H1 (cell line): Measurements from ENCODE around the gene MAPK8IP1. TPM values are rescaled to one million over a fixed set of nuclear protein-coding genes. Genes with fewer than 3 reads are reported as not detected.

Experiments
- CTCF ChIA-PET: fragments of 300-600 bp; sonication (Branson Sonifier 250); formaldehyde crosslinking; loops from one replicate; lab custom pipeline; 2021; ENCODE audit not compliant: partially characterized antibody; lab: Charles Lee
- POLR2A ChIA-PET: fragments of 300-600 bp; sonication (Branson Sonifier 250); formaldehyde crosslinking; loops from one replicate; lab custom pipeline; 2021; ENCODE audit warnings: inconsistent platforms; ENCODE audit not compliant: partially characterized antibody; lab: Charles Lee
- DNase-seq, 2 experiments: peaks; one replicate each; pipeline versions ENCODE4 v3.0.0 to v3.0.0-alpha.2; 2010 to 2022; ENCODE audit warnings: low spot score in 2 of 2, low read depth in 1 of 2, mixed read lengths in 1 of 2
- FAIRE-seq: peaks from 2 replicates; lab custom pipeline; 2011; peaks lifted over from hg19 to GRCh38; lab: Jason Lieb, UNC
- H2AFZ ChIP-seq: 2 replicates; pipeline ENCODE4 v1.8.1; 2012; ENCODE audit warnings: low read length, inconsistent platforms
- H2AK5ac ChIP-seq: 2 replicates; pipeline ENCODE4 v1.6.1; 2013; ENCODE audit warnings: low read depth, low read length
- H2BK120ac ChIP-seq: replicated peaks from 2 replicates; pipeline ENCODE3; 2013; ENCODE audit warnings: low read depth, low read length, inconsistent platforms
- H2BK12ac ChIP-seq: 2 replicates; pipeline ENCODE4 v1.6.1; 2013; ENCODE audit warnings: low read depth, low read length
- H2BK15ac ChIP-seq: 2 replicates; pipeline ENCODE4 v1.6.1; 2013; ENCODE audit warnings: low read length
- H2BK20ac ChIP-seq: 2 replicates; pipeline ENCODE4 v1.6.1; 2013; ENCODE audit warnings: low read length
- H2BK5ac ChIP-seq: 2 replicates; pipeline ENCODE4 v1.6.1; 2013; ENCODE audit warnings: low read depth, low read length
- H3K14ac ChIP-seq: 2 replicates; pipeline ENCODE4 v1.6.1; 2013; ENCODE audit warnings: inconsistent platforms; ENCODE audit not compliant: insufficient read length
- H3K18ac ChIP-seq: 2 replicates; pipeline ENCODE4 v1.6.1; 2013; ENCODE audit warnings: low read length; ENCODE audit errors: extremely low read depth
- H3K23ac ChIP-seq: 2 replicates; pipeline ENCODE4 v1.6.1; 2013; ENCODE audit warnings: inconsistent platforms; ENCODE audit not compliant: insufficient read length
- H3K23me2 ChIP-seq: 2 replicates; pipeline ENCODE4 v1.6.1; 2013; ENCODE audit warnings: low read depth, low read length
- H3K27ac ChIP-seq: 2 replicates; pipeline ENCODE4 v1.6.1; 2011; ENCODE audit warnings: low read depth, low read length, inconsistent platforms
- H3K27me3 ChIP-seq, 4 experiments: replicated peaks in 1 of 4; 1 replicate in 1 of 4; 2 replicates in 3 of 4; pipeline versions ENCODE4 v1.6.1 to v1.8.1; 2011 to 2013; ENCODE audit warnings: low read length in 3 of 4, mild to moderate bottlenecking in 3 of 4, inconsistent platforms in 2 of 4, mixed read lengths in 2 of 4, moderate library complexity in 1 of 4; ENCODE audit not compliant: control insufficient read depth in 3 of 4, insufficient read depth in 3 of 4; ENCODE audit errors: extremely low read depth in 1 of 4
- H3K36me3 ChIP-seq, 4 experiments: 2 replicates each; pipeline versions ENCODE4 v1.6.1 to v1.8.1; 2011 to 2013; ENCODE audit warnings: mild to moderate bottlenecking in 4 of 4, low read length in 3 of 4, moderate library complexity in 2 of 4, control low read depth in 1 of 4, inconsistent platforms in 1 of 4; ENCODE audit not compliant: insufficient read depth in 4 of 4, control insufficient read depth in 2 of 4
- H3K4ac ChIP-seq: replicated peaks from 2 replicates; pipeline ENCODE3; 2013; ENCODE audit warnings: low read length, low read depth, mixed read lengths, inconsistent platforms; ENCODE audit not compliant: insufficient read length
- H3K4me1 ChIP-seq, 4 experiments: replicated peaks in 1 of 4; 1 replicate in 1 of 4; 2 replicates in 3 of 4; pipeline versions ENCODE4 v1.6.1 to v1.8.1; 2011 to 2013; ENCODE audit warnings: low read length in 3 of 4, inconsistent platforms in 2 of 4, mixed read lengths in 1 of 4; ENCODE audit not compliant: insufficient read depth in 4 of 4, control insufficient read depth in 3 of 4
- H3K4me2 ChIP-seq, 2 experiments: 2 replicates each; pipeline versions ENCODE4 v1.6.1 to v1.8.1; 2011 to 2013; ENCODE audit warnings: low read depth in 2 of 2, low read length in 2 of 2, control low read depth in 1 of 2, inconsistent platforms in 1 of 2, mild to moderate bottlenecking in 1 of 2; ENCODE audit not compliant: insufficient read depth in 1 of 2
- H3K4me3 ChIP-seq, 4 experiments: fragments of 200-600, 300-600 bp in 1 of 4; sonication (generic), shearing (Covaris generic), sonication (Bioruptor Twin) in 1 of 4; 2 replicates each; pipeline versions ENCODE4 v1.5.1 to v1.8.1; 2011 to 2016; ENCODE audit warnings: low read length in 4 of 4, low read depth in 3 of 4, control low read depth in 2 of 4, inconsistent platforms in 2 of 4, mild to moderate bottlenecking in 2 of 4, mixed read lengths in 1 of 4, moderate library complexity in 1 of 4; ENCODE audit not compliant: insufficient read depth in 2 of 4; ENCODE audit errors: extremely low read depth in 1 of 4
- H3K56ac ChIP-seq: replicated peaks from 2 replicates; pipeline ENCODE3; 2013; ENCODE audit warnings: low read depth, mild to moderate bottlenecking, mixed read lengths, low read length, inconsistent platforms; ENCODE audit not compliant: insufficient read length
- H3K79me1 ChIP-seq: 2 replicates; pipeline ENCODE4 v1.6.1; 2013; ENCODE audit warnings: low read depth, low read length, control low read depth
- H3K79me2 ChIP-seq, 2 experiments: 2 replicates each; pipeline versions ENCODE4 v1.6.1 to v1.8.1; 2012 to 2013; ENCODE audit warnings: low read length in 2 of 2, mild to moderate bottlenecking in 2 of 2, inconsistent platforms in 1 of 2; ENCODE audit not compliant: insufficient read depth in 2 of 2, control insufficient read depth in 1 of 2
- H3K9ac ChIP-seq, 4 experiments: replicated peaks in 1 of 4; 1 replicate in 1 of 4; 2 replicates in 3 of 4; pipeline versions ENCODE4 v1.6.1 to v1.8.1; 2011 to 2013; ENCODE audit warnings: low read depth in 3 of 4, low read length in 3 of 4, control low read depth in 2 of 4, mild to moderate bottlenecking in 2 of 4, moderate library complexity in 2 of 4, inconsistent platforms in 1 of 4; ENCODE audit errors: extremely low read depth in 1 of 4
- H3K9me3 ChIP-seq, 2 experiments: 2 replicates each; pipeline versions ENCODE4 v1.6.1 to v1.8.1; 2012 to 2013; ENCODE audit warnings: mild to moderate bottlenecking in 2 of 2, moderate library complexity in 2 of 2, control low read depth in 1 of 2, inconsistent platforms in 1 of 2, low read depth in 1 of 2, low read length in 1 of 2, mixed read lengths in 1 of 2; ENCODE audit not compliant: insufficient read depth in 2 of 2
- H4K20me1 ChIP-seq, 2 experiments: replicated peaks in 1 of 2; 2 replicates each; pipeline versions ENCODE3 to v1.8.1; 2011 to 2013; ENCODE audit warnings: inconsistent platforms in 2 of 2, low read length in 2 of 2, mild to moderate bottlenecking in 1 of 2; ENCODE audit not compliant: insufficient read depth in 2 of 2, control insufficient read depth in 1 of 2
- H4K5ac ChIP-seq: 2 replicates; pipeline ENCODE4 v1.6.1; 2013; ENCODE audit warnings: low read length, low read depth, mixed read lengths, inconsistent platforms; ENCODE audit not compliant: insufficient read length
- H4K8ac ChIP-seq: 2 replicates; pipeline ENCODE4 v1.8.0; 2013; ENCODE audit warnings: mild to moderate bottlenecking, moderate library complexity, low read length, inconsistent platforms; ENCODE audit not compliant: insufficient read depth; ENCODE audit errors: extremely low read depth
- H4K91ac ChIP-seq: replicated peaks from 2 replicates; pipeline ENCODE3; 2013; ENCODE audit warnings: low read length, mixed read lengths, inconsistent platforms; ENCODE audit not compliant: insufficient read length
- BRCA1 ChIP-seq: IDR thresholded peaks from 2 replicates; pipeline ENCODE4 v1.6.1; 2012; ENCODE audit warnings: low read depth, low read length, improper control_type of control experiment
- EP300 ChIP-seq, 2 experiments: IDR thresholded peaks; 1 replicate in 1 of 2; 2 replicates in 1 of 2; pipeline ENCODE4 v1.6.1; 2011 to 2012; ENCODE audit warnings: low read depth in 2 of 2, low read length in 2 of 2, mild to moderate bottlenecking in 2 of 2, borderline replicate concordance in 1 of 2, inconsistent platforms in 1 of 2, moderate library complexity in 1 of 2
- HDAC2 ChIP-seq, 2 experiments: fragments of 300-600 bp in 1 of 2; sonication (generic) in 1 of 2; IDR thresholded peaks; 2 replicates each; pipeline ENCODE4 v1.6.1; 2011 to 2012; ENCODE audit warnings: low read depth in 2 of 2, low read length in 2 of 2, mild to moderate bottlenecking in 2 of 2, moderate library complexity in 2 of 2, borderline replicate concordance in 1 of 2, inconsistent platforms in 1 of 2
- POLR2A ChIP-seq, 2 experiments: IDR thresholded peaks; 1 replicate in 1 of 2; 2 replicates in 1 of 2; pipeline ENCODE4 v1.6.1; 2011; ENCODE audit warnings: low read depth in 2 of 2, low read length in 2 of 2, mild to moderate bottlenecking in 2 of 2; ENCODE audit errors: control extremely low read depth in 1 of 2
- RFX5 ChIP-seq: IDR thresholded peaks from 2 replicates; pipeline ENCODE4 v1.6.1; 2011; ENCODE audit warnings: low read depth, low read length, improper control_type of control experiment, borderline replicate concordance
- TAF1 ChIP-seq: IDR thresholded peaks from 2 replicates; pipeline ENCODE4 v1.6.1; 2011; ENCODE audit warnings: mild to moderate bottlenecking, low read depth, low read length
- TEAD4 ChIP-seq: IDR thresholded peaks from 2 replicates; pipeline ENCODE4 v1.6.1; 2012; ENCODE audit warnings: low read depth, low read length, inconsistent platforms, mixed read lengths
- YY1 ChIP-seq: IDR thresholded peaks from 2 replicates; pipeline ENCODE4 v1.6.1; 2011; ENCODE audit warnings: low read depth, mild to moderate bottlenecking, low read length
- WGBS, 2 experiments: shearing (Covaris generic) in 1 of 2; methylation state at CpG; one replicate each; pipeline versions ENCODE4 v1.1.6 to v1.1.7; 2013 to 2015; ENCODE audit warnings: low lambda C conversion rate in 2 of 2, mixed read lengths in 2 of 2, inconsistent platforms in 1 of 2, low coverage in 1 of 2, missing lambda C conversion rate in 1 of 2; ENCODE audit not compliant: insufficient replicate concordance in 2 of 2, insufficient coverage in 1 of 2, insufficient read length in 1 of 2; ENCODE audit errors: extremely low coverage in 1 of 2, missing lambda C conversion rate in 1 of 2; 5-methylcytosine and 5-hydroxymethylcytosine counted together
- polyA plus RNA-seq, 7 experiments: library from polyadenylated mRNA; depleted of rRNA in 3 of 7; stranded (reverse) in 5 of 7; unstranded in 2 of 7; fragments of >200 nt in 5 of 7; fragments of 200-250 nt in 2 of 7; gene quantifications; 1 replicate in 5 of 7; 2 replicates in 1 of 7; 4 replicates in 1 of 7; pipeline versions ENCODE4 v1.2.1 to v1.2.3, GENCODE V29; 2011 to 2013; ENCODE audit warnings: missing spikeins in 2 of 7, mixed read lengths in 2 of 7
- total RNA-seq: library from RNA; stranded (reverse); fragmentation: NEBNext Ultra II Directional; extraction: Animal tissue kit (Norgen Biotek cat#: 25700); gene quantifications from 2 replicates; pipeline ENCODE4 v1.2.1, GENCODE V29; 2021
- TF ChIP-seq, protein P1 (sequence below), 3 experiments: IDR thresholded peaks; 1 replicate in 2 of 3; 2 replicates in 1 of 3; pipeline versions ENCODE4 v1.5.1 to v1.6.1; 2011; ENCODE audit warnings: low read length in 3 of 3, mild to moderate bottlenecking in 3 of 3, inconsistent platforms in 2 of 3, low read depth in 1 of 3, moderate library complexity in 1 of 3; ENCODE audit not compliant: insufficient read depth in 1 of 3; ENCODE audit errors: control extremely low read depth in 1 of 3

MAPK8IP1 gene
- total and polyA plus RNA-seq, 2 of the 8 experiments (the other 6 are each of a cell fraction or from before 2014, with no cell fraction given): 32.4 to 40.1 TPM

DNA sequence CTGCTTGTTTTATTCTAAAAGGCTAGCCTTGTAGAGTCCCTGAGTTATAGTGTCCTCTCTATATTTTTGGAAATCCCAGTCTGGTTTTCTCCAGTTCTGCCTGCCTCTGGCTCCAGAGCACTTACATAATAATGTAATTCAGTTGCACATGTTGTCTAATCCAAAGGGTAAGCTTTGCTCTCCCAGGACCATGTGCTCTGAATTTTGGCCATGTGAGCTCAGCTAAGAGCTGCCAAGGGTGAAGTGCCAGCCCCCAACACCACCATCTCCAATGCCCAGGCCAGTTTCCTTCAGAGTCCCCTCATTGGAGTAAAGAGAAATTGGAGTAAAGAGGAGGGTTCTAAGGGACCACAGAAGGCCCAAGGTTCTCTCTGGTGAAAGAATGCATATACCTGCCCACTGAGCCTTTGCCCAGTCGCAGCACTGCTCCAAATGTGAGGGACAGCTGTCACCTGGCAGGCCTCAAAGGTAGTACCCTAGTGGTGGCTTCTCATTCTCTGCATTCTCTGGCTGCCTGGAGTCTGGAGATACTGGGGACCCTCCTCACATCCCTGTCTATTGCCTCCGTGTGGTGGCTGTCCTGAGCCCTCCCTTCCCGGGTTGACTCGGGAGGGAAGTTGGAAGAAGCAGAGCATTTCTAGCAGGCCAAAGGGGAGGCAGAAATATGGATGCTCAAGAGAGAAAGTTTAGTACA is 33.3 kb upstream of the MAPK8IP1 start:
- Histone ChIP-seq H3K23me2 (no peaks in the 10 kb centered on the region; the same call in 1 of the 2 replicates), H2AFZ (no peak overlapping the region), H2BK120ac (no peak overlapping the region), H3K56ac (no peak overlapping the region), H3K4me3 (peak overlapping the region in 1 of 4 experiments; percentile 6; a peak in 1 of 8 replicates), H4K5ac (no peak overlapping the region), H3K36me3 (peaks cover 0 to 4% (median 3%) of the 10 kb centered on the region in 4 experiments; a peak in 2 of 8 replicates), H3K4me2 (peak overlapping the region; percentile 7 to 32; a peak in 3 of 4 replicates), H3K4me1 (peaks cover 6 to 37% (median 16%) of the 10 kb centered on the region in 4 experiments), H2BK12ac (no peak overlapping the region), H3K18ac (no peak overlapping the region), H3K79me1 (peaks cover 2% of the 10 kb centered on the region; the same call in 1 of the 2 replicates), H4K91ac (no peak overlapping the region), H3K9ac (no peak overlapping the region), H3K4ac (no peak overlapping the region), H3K79me2 (0 out of 4 replicates have a peak, but pooled peaks cover 0 to 5% of the 10 kb centered on the region in 2 experiments), H3K27ac (no peak overlapping the region), H2BK15ac (no peak overlapping the region), H3K23ac (no peak overlapping the region), H2AK5ac (no peak overlapping the region), H3K9me3 (no peaks in the 10 kb centered on the region), H4K20me1 (peaks cover 2 to 13% of the 10 kb centered on the region in 2 experiments), H3K27me3 (peaks cover 0 to 5% (median 0%) of the 10 kb centered on the region in 4 experiments; a peak in 2 of 7 replicates), H2BK5ac (no peak overlapping the region), H2BK20ac (no peak overlapping the region), H4K8ac (no peak overlapping the region), H3K14ac (no peak overlapping the region)
- POLR2A ChIA-PET: no interaction called here
- DNase-seq (no peak), FAIRE-seq (no peak)
- 20% methylated on average over 4 of the region's 4 CpGs; no CpG with 5 or more reads in 1 of the 2 experiments for WGBS, 2 experiments
- CTCF ChIA-PET: interaction anchor here (0.9 to 1.9 kb wide), 4 partner anchors 11 to 78 kb away, joined by 3 to 6 read pairs (median 4); no protein-coding TSS in a partner anchor
- TF ChIP-seq EP300 (IDR thresholded peaks at IDR 0.05; ENCODE audit: borderline replicate concordance in 1 of 2, low read depth in 2 of 2, low read length in 2 of 2): no peak
- TF ChIP-seq BRCA1: no peak
- TF ChIP-seq POLR2A (IDR thresholded peaks at IDR 0.05; ENCODE audit: control extremely low read depth in 1 of 2, low read depth in 2 of 2, low read length in 2 of 2): no peak
- no peak for TF ChIP-seq TAF1
- TF ChIP-seq, protein P1, sequence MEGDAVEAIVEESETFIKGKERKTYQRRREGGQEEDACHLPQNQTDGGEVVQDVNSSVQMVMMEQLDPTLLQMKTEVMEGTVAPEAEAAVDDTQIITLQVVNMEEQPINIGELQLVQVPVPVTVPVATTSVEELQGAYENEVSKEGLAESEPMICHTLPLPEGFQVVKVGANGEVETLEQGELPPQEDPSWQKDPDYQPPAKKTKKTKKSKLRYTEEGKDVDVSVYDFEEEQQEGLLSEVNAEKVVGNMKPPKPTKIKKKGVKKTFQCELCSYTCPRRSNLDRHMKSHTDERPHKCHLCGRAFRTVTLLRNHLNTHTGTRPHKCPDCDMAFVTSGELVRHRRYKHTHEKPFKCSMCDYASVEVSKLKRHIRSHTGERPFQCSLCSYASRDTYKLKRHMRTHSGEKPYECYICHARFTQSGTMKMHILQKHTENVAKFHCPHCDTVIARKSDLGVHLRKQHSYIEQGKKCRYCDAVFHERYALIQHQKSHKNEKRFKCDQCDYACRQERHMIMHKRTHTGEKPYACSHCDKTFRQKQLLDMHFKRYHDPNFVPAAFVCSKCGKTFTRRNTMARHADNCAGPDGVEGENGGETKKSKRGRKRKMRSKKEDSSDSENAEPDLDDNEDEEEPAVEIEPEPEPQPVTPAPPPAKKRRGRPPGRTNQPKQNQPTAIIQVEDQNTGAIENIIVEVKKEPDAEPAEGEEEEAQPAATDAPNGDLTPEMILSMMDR (IDR thresholded peaks at IDR 0.05; ENCODE audit: control extremely low read depth in 1 of 3, insufficient read depth in 1 of 3, low read depth in 1 of 3, low read length in 3 of 3): peak; percentile 9 to 29 (median 10); a peak in 2 of 4 replicates
- 0 out of 2 replicates have a peak, but pooled peaks have one; percentile 16 for TF ChIP-seq TEAD4
- no peak for TF ChIP-seq YY1
- TF ChIP-seq RFX5: no peak
- TF ChIP-seq HDAC2 (IDR thresholded peaks at IDR 0.05; ENCODE audit: borderline replicate concordance in 1 of 2, low read depth in 2 of 2, low read length in 2 of 2): no peak
